Prostate gland (tissue), 2 donors: ENCODE data around the gene GRIN1. TPM values are rescaled to one million over a fixed set of nuclear protein-coding genes. Genes with fewer than 3 reads are reported as not detected.

Experiments
- DNase-seq: peaks from one replicate; pipeline ENCODE4 v3.0.0-alpha.2; 2019; ENCODE audit warnings: low spot score
- H3K27ac ChIP-seq, 2 donors: fragments of 200-600 bp; sonication (generic); 2 replicates each; pipeline ENCODE4 v1.5.1; 2017 to 2019
- H3K27me3 ChIP-seq: fragments of 200-600 bp; sonication (generic); replicated peaks from 2 replicates; pipeline ENCODE4 v1.5.1; 2019; ENCODE audit not compliant: insufficient read depth
- H3K36me3 ChIP-seq, 2 donors: fragments of 200-600 bp; sonication (generic); 1 replicate in 1 of 2; 2 replicates in 1 of 2; pipeline versions ENCODE4 v1.5.1 to v1.8.1; 2017 to 2019
- H3K4me1 ChIP-seq: fragments of 200-600 bp; sonication (generic); replicated peaks from 2 replicates; pipeline ENCODE4 v1.5.1; 2019
- H3K4me3 ChIP-seq, 2 donors: fragments of 200-600 bp; sonication (generic); 2 replicates each; pipeline ENCODE4 v1.5.1; 2017 to 2019
- H3K9me3 ChIP-seq: fragments of 200-600 bp; sonication (generic); 2 replicates; pipeline ENCODE4 v1.5.1; 2017
- CTCF ChIP-seq, 4 experiments: fragments of 200-600 bp in 2 of 4; fragments of 450-650 bp in 2 of 4; sonication (generic) in 2 of 4; IDR thresholded peaks; 1 replicate in 3 of 4; 2 replicates in 1 of 4; pipeline ENCODE4 v1.5.1; 2016 to 2019; ENCODE audit warnings: antibody characterized with exemption in 4 of 4, mild to moderate bottlenecking in 2 of 4, moderate library complexity in 2 of 4
- POLR2A ChIP-seq: fragments of 450-650 bp; IDR thresholded peaks from one replicate; pipeline ENCODE4 v1.6.1; 2016; ENCODE audit warnings: antibody characterized with exemption, mild to moderate bottlenecking
- POLR2AphosphoS5 ChIP-seq: sonication (generic); formaldehyde crosslinking; IDR thresholded peaks from one replicate; pipeline ENCODE4 v1.6.1; 2017; ENCODE audit warnings: antibody characterized with exemption
- WGBS: methylation state at CpG from one replicate; pipeline ENCODE4 v1.1.5; 2018; 5-methylcytosine and 5-hydroxymethylcytosine counted together
- intact Hi-C: fragments of 100-400 bp; cut with DNase I; formaldehyde crosslinking; loops from one replicate; pipeline ENCODE4 v1.14.2; 2022
- total RNA-seq, 2 donors: library from RNA; depleted of rRNA; stranded (reverse); fragments of >200 nt; gene quantifications; one replicate each; pipeline ENCODE4 v1.1.0, GENCODE V29; 2016

The GRIN1 gene
- total RNA-seq, 2 donors from 2014 or later = 0.59 to 1.8 TPM

GRCh38 chr9:137200311-137201204 lies 61.6 kb downstream of the GRIN1 start, which contains the start of gene TPRN:
TSS of gene TPRN (minus strand) at chr9:137200741. CDS start at chr9:137200711, 30 bp downstream.
- intact Hi-C loops = no loop called here
- peaks cover 48% of the 10 kb centered on the region for H3K4me1 ChIP-seq

GRCh38 chr9:137201205-137201868 lies 62.4 kb downstream of the GRIN1 start:
- no peak for TF ChIP-seq POLR2AphosphoS5
- TF ChIP-seq CTCF (IDR thresholded peaks at IDR 0.05) = no peak
- no peak for TF ChIP-seq POLR2A
- Histone ChIP-seq H3K9me3 (no peaks in the 10 kb centered on the region), H3K27me3 (no peaks in the 10 kb centered on the region), H3K27ac (peak overlapping the region; percentile 71 to 72), H3K4me1 (peaks cover 49% of the 10 kb centered on the region), H3K36me3 (no peaks in the 10 kb centered on the region), H3K4me3 (peak overlapping the region; percentile 56 to 61)
- no peak for DNase-seq
- intact Hi-C loops = no loop called here
- 19% methylated on average over 23 of the region's 23 CpGs for WGBS

More at GRCh38 chr9:137200311-137201204, 61.6 kb downstream of the GRIN1 start, which contains the start of gene TPRN:
- H3K27ac ChIP-seq = peak within 1 kb of the TSS; percentile 71 to 72
- no peaks in the 10 kb centered on the region for H3K36me3 ChIP-seq
- peak within 1 kb of the TSS; percentile 56 to 61 for H3K4me3 ChIP-seq
- H3K27me3 ChIP-seq = no peaks in the 10 kb centered on the region
- DNase-seq = peak; percentile 99
- no peaks in the 10 kb centered on the region for H3K9me3 ChIP-seq
- TF ChIP-seq POLR2AphosphoS5 (peak; percentile 92), CTCF (IDR thresholded peaks at IDR 0.05) (peak in 2 of 4 experiments; percentile 35 to 38), POLR2A (peak; percentile 63)
- WGBS = 0% methylated on average over 16 of the region's 118 CpGs

GRCh38 chr9:137202966-137203365 lies 64.0 kb downstream of the GRIN1 start:
- no peaks in the 10 kb centered on the region for H3K36me3 ChIP-seq
- 81% methylated on average over 8 of the region's 8 CpGs for WGBS
- intact Hi-C loops = no loop called here
- TF ChIP-seq CTCF (IDR thresholded peaks at IDR 0.05) = no peak
- TF ChIP-seq POLR2A = no peak
- no peak for TF ChIP-seq POLR2AphosphoS5
- H3K27ac ChIP-seq = no peak overlapping the region
- H3K4me3 ChIP-seq = no peak overlapping the region
- H3K4me1 ChIP-seq = peaks cover 42% of the 10 kb centered on the region
- no peaks in the 10 kb centered on the region for H3K27me3 ChIP-seq
- DNase-seq = no peak
- no peaks in the 10 kb centered on the region for H3K9me3 ChIP-seq

- peak overlapping the region; percentile 73 to 75 for H3K4me3 ChIP-seq
- intact Hi-C loops = no loop called here
- H3K27me3 ChIP-seq = no peaks in the 10 kb centered on the region
- TF ChIP-seq POLR2AphosphoS5 (no peak), CTCF (IDR thresholded peaks at IDR 0.05) (no peak), POLR2A (no peak)
- H3K9me3 ChIP-seq = no peaks in the 10 kb centered on the region
- peaks cover 28% of the 10 kb centered on the region for H3K4me1 ChIP-seq
- 17% methylated on average over 21 of the region's 21 CpGs for WGBS
- H3K27ac ChIP-seq = peak overlapping the region; percentile 49 to 72
- no peaks in the 10 kb centered on the region for H3K36me3 ChIP-seq
- DNase-seq = no peak
Observed at GRCh38 chr9:137204731-137205125, 65.8 kb downstream of the GRIN1 start.
